NCI-H187 treated with DMSO at 0.1 percent for 48 hours (cell line): ENCODE results near the gene C14orf180.

ENCODE experiments used
- DNase-seq: peaks from one replicate; lab custom pipeline; 2025; lab: John Stamatoyannopoulos, UW

Gene C14orf180

GRCh38 chr14:104593710-104594136 is 14.2 kb downstream of the C14orf180 start:
- DNase-seq: no peak

GRCh38 chr14:104594310-104595046 is 14.9 kb downstream of the C14orf180 start:
- no peak for DNase-seq

DNA sequence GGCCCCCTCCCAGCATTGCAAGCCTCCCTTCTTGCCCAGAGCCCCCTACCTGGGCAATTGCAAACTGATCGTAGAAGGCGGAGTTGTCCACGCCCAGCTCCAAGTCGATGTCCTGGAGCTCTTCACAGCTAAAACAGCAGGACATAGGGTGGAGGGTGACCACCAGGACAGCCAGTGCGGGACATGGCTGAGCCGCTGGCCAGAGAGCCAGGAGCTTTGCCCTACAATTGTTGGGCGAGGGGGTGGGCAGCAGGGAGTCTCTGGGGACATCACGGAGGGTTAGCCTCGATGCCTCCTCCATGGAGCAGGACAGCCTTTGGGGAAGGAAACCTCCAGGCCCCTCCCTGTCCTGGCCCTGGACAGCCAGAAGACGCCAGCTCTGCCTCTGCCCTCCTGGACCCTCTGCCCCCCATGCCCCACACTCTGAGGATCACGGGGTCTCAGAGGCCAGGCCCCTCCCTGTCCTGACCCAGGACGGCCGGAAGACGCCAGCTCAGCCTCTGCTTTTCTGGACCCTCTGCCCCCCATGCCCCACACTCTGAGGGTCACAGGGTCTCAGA is 15.6 kb downstream of the C14orf180 start:
- no peak for DNase-seq

DNA sequence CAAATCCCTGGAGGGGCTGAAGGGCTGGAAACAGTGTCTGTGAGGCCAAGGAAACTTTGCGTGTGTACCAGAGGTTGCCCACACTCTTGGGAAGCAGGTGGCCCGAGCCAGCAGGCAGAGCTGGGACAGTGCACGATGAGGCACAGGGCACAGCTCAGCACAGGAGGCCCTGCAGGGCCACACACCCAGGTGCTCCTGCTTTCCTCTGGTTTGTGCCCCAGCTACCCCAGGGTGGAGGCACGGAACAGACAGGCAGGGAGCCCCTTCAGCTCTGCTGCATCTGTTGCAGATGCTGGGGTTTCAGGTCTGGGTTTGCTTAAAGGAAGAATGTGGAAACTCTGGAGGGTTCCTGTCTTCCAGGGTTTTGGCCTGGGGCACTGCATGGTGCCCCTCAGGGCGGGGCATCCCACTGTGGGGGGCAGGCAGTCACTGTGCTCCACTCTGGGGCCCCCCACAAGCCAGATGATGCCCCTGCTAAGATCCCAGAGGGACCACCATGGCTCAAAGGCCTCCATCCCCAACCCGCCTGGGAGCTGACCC is 16.4 kb downstream of the C14orf180 start:
- DNase-seq: no peak

GRCh38 chr14:104596451-104596918 is 16.9 kb downstream of the C14orf180 start:
- no peak for DNase-seq

GRCh38 chr14:104596927-104597351 is 17.4 kb downstream of the C14orf180 start:
- DNase-seq: no peak

DNA sequence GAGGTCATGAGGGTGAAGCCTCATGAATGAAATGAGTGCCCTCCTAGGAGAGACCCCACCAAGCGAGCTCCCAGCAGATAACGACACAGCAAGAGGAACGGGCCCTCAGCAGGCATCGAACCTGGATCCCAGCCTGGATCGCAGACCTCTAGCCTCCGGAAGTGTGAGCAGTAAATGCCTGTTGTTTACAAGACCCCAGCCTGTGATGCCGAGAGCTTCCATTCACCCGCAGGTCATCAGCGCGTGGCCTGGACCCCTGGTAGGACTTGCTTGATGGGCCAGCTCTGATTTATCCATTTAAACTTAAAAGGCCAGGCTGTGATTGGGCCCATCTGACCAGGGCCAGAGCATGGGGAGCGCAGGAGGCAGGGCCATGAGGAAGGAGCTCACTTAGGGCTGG is 18.0 kb downstream of the C14orf180 start:
- no peak for DNase-seq

- no peak for DNase-seq
Measured at GRCh38 chr14:104598039-104598909, 18.7 kb downstream of the C14orf180 start.

DNA sequence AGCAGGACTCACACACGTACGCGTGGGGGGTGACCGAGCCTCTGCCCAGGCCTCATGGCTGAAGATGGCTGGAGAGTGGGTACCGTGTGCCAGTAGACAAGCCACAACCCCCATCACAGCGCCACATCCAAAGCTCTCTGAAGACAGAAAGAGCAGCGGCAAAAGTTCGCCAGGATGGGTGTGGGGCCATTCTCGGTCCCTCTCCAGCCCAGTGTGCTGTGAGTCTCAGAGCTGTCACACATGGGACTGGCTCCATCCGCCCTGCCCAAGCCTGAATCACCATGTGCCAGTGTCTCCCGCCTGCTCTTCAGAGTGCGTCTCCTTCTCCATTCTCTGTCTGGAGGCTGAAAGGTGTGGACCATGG is 19.3 kb downstream of the C14orf180 start:
- no peak for DNase-seq

DNA sequence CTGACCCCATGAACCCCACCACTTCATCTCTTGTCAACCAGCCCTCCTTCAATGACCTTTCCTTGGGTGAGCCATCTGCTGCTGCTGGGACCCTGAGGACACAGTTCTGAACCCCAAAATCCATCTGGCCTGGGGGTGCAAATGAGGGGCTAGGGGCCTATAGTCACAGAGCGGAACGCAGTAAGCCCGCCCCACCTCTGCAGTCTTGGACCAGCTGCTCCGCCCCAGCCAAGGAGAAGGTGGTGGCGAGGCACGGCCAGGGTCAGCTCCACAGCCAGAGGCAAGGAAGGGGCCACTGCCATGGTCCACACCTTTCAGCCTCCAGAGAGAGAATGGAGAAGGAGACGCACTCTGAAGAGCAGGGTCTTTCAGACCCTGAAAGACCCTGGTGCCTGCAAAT is 19.9 kb downstream of the C14orf180 start:
- DNase-seq: no peak

GRCh38 chr14:104600141-104600643 is 20.6 kb downstream of the C14orf180 start:
- DNase-seq: no peak

DNA sequence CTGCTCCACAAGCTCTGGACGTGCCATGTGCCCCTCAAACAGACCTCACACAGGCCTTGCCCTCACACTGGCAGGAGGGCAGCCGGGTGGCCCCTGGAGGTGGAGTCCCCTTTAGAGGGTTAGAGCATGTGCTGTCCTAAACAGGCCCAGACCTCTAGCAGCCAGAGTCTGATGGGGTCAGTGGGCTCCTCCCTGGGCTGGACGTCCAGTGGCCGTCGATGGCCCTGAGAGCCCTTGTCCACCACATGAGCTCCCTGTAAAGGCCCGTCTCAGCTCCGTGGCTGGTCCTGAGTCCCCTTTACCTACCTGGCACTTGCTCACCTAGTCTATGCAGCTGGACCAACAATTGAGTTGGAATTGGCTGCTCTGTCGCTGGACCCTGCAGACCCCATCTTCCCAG is 21.2 kb downstream of the C14orf180 start:
- no peak for DNase-seq

DNA sequence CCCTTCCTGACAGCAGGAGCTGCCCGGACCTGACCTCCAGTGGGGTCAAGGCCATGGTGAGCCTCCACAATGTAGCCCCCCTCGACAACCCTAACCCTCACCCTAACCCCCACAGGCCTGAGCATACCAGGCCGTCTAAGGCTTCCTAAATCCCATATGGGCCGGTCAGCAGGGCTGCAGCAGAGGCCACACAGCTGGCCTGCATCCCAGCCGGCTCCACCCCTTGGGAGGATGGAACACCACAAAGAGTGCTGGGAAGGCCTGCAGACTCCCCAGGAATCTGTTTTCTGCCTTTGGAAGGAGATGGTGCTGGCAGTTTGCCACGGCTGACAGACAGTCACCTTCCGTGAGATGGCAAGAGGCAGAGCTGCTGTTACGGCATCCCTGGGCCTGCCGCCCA is 22.2 kb downstream of the C14orf180 start:
- no peak for DNase-seq

DNA sequence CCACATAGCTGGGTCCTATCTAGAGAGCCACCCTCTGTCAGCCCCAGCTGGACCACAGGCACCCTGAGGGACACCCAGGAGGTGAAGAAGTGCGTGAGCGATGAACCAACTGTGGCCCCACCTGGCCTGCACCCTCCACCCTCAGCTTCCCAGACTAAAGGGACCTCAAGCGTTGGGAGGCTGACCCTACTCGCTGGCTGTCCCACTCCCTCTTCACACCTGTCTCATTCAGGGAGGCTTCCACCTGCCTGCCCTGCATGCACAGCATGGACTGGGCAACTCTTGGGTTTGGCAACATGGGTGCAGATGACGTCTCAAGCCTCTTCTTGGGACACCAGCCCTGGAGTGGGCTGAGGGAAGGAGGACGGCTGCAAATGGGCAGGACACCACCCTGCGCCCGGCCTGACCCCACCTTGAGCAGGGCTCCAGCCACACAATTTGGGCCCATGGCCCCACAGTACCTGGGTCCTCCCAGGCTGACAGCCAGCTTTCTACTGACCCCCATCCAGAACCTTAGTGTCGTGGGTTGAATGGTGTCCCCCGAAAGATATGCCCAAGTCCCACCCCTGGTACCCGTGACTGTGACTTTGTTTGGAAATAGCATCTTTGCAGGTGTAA is 22.9 kb downstream of the C14orf180 start:
- no peak for DNase-seq

DNA sequence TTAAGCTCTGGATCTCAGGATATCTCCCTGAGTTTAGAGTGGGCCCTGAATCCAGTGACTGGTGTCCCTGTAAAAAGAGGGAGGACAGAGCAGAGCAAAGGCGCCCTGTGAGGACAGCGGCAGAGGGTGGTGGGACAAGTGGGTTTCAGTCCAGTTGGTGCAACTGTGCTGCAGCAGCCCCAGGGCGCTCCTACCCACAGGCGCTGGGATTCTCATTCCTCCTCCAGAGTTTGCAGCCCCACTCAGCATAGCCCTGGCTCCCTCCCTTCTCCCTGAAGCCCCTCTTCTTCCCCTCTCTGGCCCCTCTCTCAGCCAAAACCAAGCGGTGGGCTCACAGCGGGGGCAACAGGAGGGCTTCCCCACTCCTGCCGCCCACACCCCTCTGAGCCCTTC is 23.4 kb downstream of the C14orf180 start:
- DNase-seq: no peak

- DNase-seq: no peak
Measured at GRCh38 chr14:104603711-104604401, 24.3 kb downstream of the C14orf180 start.

GRCh38 chr14:104604458-104605449 is 25.2 kb downstream of the C14orf180 start, which contains the start of gene TMEM179:
Gene TMEM179 (minus strand): TSS chr14:104604772. CDS start chr14:104604741, 31 bp downstream.
- no peak for DNase-seq

GRCh38 chr14:104609666-104610065 is 30.1 kb downstream of the C14orf180 start:
- no peak for DNase-seq

DNA sequence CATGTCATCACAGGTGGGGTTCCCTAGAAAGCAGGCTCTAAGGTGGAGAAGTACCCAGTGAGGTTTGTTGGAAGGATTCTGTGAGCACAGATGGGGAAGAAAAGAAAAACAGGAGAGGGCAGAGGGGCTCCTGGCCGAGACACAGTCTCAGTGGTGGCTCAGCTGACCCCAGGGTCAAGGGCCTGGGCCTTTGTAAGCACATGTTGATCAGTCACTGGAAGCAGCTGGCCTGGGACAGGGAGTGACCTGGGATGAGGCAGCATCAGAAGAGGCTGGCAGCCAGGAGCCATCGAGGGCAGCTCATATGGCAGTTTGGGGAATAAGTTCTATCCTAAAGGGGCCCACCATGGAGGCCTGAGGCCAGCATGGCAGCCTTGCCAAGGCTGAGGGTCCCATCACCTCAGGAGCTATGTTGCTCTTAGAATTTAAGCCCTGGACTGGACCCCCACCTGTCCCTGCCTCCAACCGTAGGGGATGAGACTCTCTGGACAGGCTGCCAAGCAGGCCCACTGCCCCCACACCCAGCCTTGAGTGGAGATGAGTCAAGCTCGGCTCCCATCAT is 31.3 kb downstream of the C14orf180 start:
- DNase-seq: no peak

GRCh38 chr14:104611881-104612280 is 32.3 kb downstream of the C14orf180 start:
- no peak for DNase-seq
